Upper lobe of left lung (tissue), 6 donors: ENCODE data around the gene M1AP. TPM values are rescaled to one million over a fixed set of nuclear protein-coding genes. Genes with fewer than 3 reads are reported as not detected.

Source experiments
- ATAC-seq, 2 donors: fragments of 200-7000 bp; cut with Tn5 transposase; one replicate each; pipeline ENCODE4 v1.9.1; 2022; ENCODE audit warnings: mild to moderate bottlenecking in 2 of 2, moderate library complexity in 2 of 2; ENCODE audit not compliant: low FRiP score in 2 of 2
- DNase-seq, 2 donors: peaks; one replicate each; pipeline ENCODE4 v3.0.0-alpha.2; 2019 to 2020
- H3K27ac ChIP-seq, 4 donors: fragments of 200-600 bp; sonication (generic); one replicate each; pipeline ENCODE4 v1.5.1; 2016 to 2019
- H3K27me3 ChIP-seq, 4 donors: fragments of 200-600 bp; sonication (generic); one replicate each; pipeline ENCODE4 v1.5.1; 2017 to 2019
- H3K36me3 ChIP-seq, 4 donors: fragments of 200-600 bp; sonication (generic); one replicate each; pipeline ENCODE4 v1.5.1; 2016 to 2019
- H3K4me1 ChIP-seq, 4 donors: fragments of 200-600 bp; sonication (generic); one replicate each; pipeline ENCODE4 v1.5.1; 2018 to 2019
- H3K4me3 ChIP-seq, 4 donors: fragments of 200-600 bp; sonication (generic); one replicate each; pipeline ENCODE4 v1.5.1; 2017 to 2019; ENCODE audit warnings: mild to moderate bottlenecking in 2 of 4, moderate library complexity in 1 of 4
- H3K9me3 ChIP-seq, 4 donors: fragments of 200-600 bp; sonication (generic); one replicate each; pipeline ENCODE4 v1.5.1; 2018 to 2019
- CTCF ChIP-seq, 6 experiments: fragments of 450-650 bp in 4 of 6; fragments of 200-600 bp in 2 of 6; sonication (generic) in 2 of 6; IDR thresholded peaks; one replicate each; pipeline ENCODE4 v1.5.1; 2016 to 2019; ENCODE audit warnings: antibody characterized with exemption in 6 of 6
- EP300 ChIP-seq, 4 donors: sonication (generic); formaldehyde crosslinking; IDR thresholded peaks; one replicate each; pipeline ENCODE4 v1.5.1; 2017; ENCODE audit warnings: antibody characterized with exemption in 4 of 4, control low read depth in 2 of 4
- POLR2A ChIP-seq, 4 donors: fragments of 450-650 bp; IDR thresholded peaks; one replicate each; pipeline ENCODE4 v1.5.1; 2016 to 2017; ENCODE audit warnings: antibody characterized with exemption in 4 of 4, mild to moderate bottlenecking in 2 of 4
- POLR2AphosphoS5 ChIP-seq, 2 donors: sonication (generic); formaldehyde crosslinking; IDR thresholded peaks; one replicate each; pipeline ENCODE4 v1.5.1; 2017; ENCODE audit warnings: antibody characterized with exemption in 2 of 2
- WGBS, 2 donors: methylation state at CpG; one replicate each; pipeline ENCODE4 v1.1.5; 2017 to 2018; 5-methylcytosine and 5-hydroxymethylcytosine counted together
- total RNA-seq, 6 donors: library from RNA; depleted of rRNA in 4 of 6; stranded (reverse); fragments of >200 nt in 4 of 6; gene quantifications; one replicate each; pipeline versions ENCODE4 v1.1.0 to v1.2.1, GENCODE V29; 2016 to 2021
- donor health status: DM: no; HTN: no; CAD: no; lungs with moderate emphysema.
- donor health status: DM: no; HTN: yes; CAD: no; lungs with severe emphysema.

The M1AP gene
- total RNA-seq, 6 donors from 2014 or later, result 0.91 to 6.3 (median 2.2) TPM; not detected in 2

GRCh38 chr2:74553892-74554819 is 94.0 kb downstream of the M1AP start, which contains the start of the genes DOK1 and LOXL3:
Gene DOK1 (plus strand): TSS chr2:74554720. CDS start chr2:74554755, 35 bp downstream.
Gene LOXL3 (minus strand): TSS chr2:74553942. CDS start chr2:74552634, 1,308 bp downstream.
- Histone ChIP-seq H3K27ac (peak within 1 kb of the TSS; percentile 87 to 89 (median 88)), H3K4me3 (peak within 1 kb of the TSS; percentile 68 to 97 (median 72)), H3K36me3 (peaks cover 0 to 9% (median 7%) of the 10 kb centered on the region in 4 donors), H3K4me1 (peaks cover 18 to 37% (median 21%) of the 10 kb centered on the region in 4 donors), H3K27me3 (no peaks in the 10 kb centered on the region), H3K9me3 (no peaks in the 10 kb centered on the region)
- peak; percentile 92 to 94 for ATAC-seq
- WGBS, 2 donors, result 2% methylated on average over 28 to 48 of the region's 73 CpGs
- peak; percentile 92 to 98 for DNase-seq
- TF ChIP-seq EP300 (IDR thresholded peaks at IDR 0.05), result no peak
- peak in 2 of 4 donors; percentile 40 to 55 for TF ChIP-seq POLR2A (IDR thresholded peaks at IDR 0.05)
- peak in 1 of 6 experiments; percentile 25 for TF ChIP-seq CTCF (IDR thresholded peaks at IDR 0.05)
- peak in 1 of 2 donors; percentile 51 for TF ChIP-seq POLR2AphosphoS5 (IDR thresholded peaks at IDR 0.05)

- 57 to 58% methylated on average over 19 to 26 of the region's 27 CpGs for WGBS, 2 donors
- DNase-seq (peak in 1 of 2 donors; percentile 58), ATAC-seq (no peak)
- H3K9me3 ChIP-seq, result no peaks in the 10 kb centered on the region
- peaks cover 0 to 9% (median 7%) of the 10 kb centered on the region in 4 donors for H3K36me3 ChIP-seq
- H3K4me3 ChIP-seq, result peak overlapping the region in 3 of 4 donors; percentile 70 to 97 (median 73)
- H3K27ac ChIP-seq, result peak overlapping the region in 2 of 4 donors; percentile 88 to 89
- H3K27me3 ChIP-seq, result no peaks in the 10 kb centered on the region
- peaks cover 21 to 47% (median 24%) of the 10 kb centered on the region in 4 donors for H3K4me1 ChIP-seq
- no peak for TF ChIP-seq POLR2A (IDR thresholded peaks at IDR 0.05)
- no peak for TF ChIP-seq EP300 (IDR thresholded peaks at IDR 0.05)
- no peak for TF ChIP-seq CTCF (IDR thresholded peaks at IDR 0.05)
- TF ChIP-seq POLR2AphosphoS5 (IDR thresholded peaks at IDR 0.05), result no peak
Observed at GRCh38 chr2:74552914-74553811, 95.0 kb downstream of the M1AP start.

- ATAC-seq, result no peak
- TF ChIP-seq POLR2A (IDR thresholded peaks at IDR 0.05) (no peak), EP300 (IDR thresholded peaks at IDR 0.05) (no peak), POLR2AphosphoS5 (IDR thresholded peaks at IDR 0.05) (no peak), CTCF (IDR thresholded peaks at IDR 0.05) (no peak)
- H3K27me3 ChIP-seq, result no peaks in the 10 kb centered on the region
- DNase-seq, result peak in 1 of 2 donors; percentile 42
- H3K36me3 ChIP-seq, result peaks cover 0 to 9% (median 7%) of the 10 kb centered on the region in 4 donors
- no peaks in the 10 kb centered on the region for H3K9me3 ChIP-seq
- 77 to 82% methylated on average over 12 to 16 of the region's 21 CpGs for WGBS, 2 donors
- H3K4me1 ChIP-seq, result peaks cover 21 to 47% (median 24%) of the 10 kb centered on the region in 4 donors
- no peak overlapping the region for H3K4me3 ChIP-seq
- H3K27ac ChIP-seq, result no peak overlapping the region
Observed at GRCh38 chr2:74551942-74552913, 95.9 kb downstream of the M1AP start.

- Histone ChIP-seq H3K27ac (no peak overlapping the region), H3K27me3 (no peaks in the 10 kb centered on the region), H3K36me3 (peaks cover 0 to 3% (median 1%) of the 10 kb centered on the region in 4 donors), H3K4me3 (no peak overlapping the region), H3K4me1 (peaks cover 21 to 45% (median 24%) of the 10 kb centered on the region in 4 donors), H3K9me3 (no peaks in the 10 kb centered on the region)
- no peak for DNase-seq
- ATAC-seq, result no peak
- TF ChIP-seq EP300 (IDR thresholded peaks at IDR 0.05), result no peak
- TF ChIP-seq POLR2A (IDR thresholded peaks at IDR 0.05), result no peak
- no peak for TF ChIP-seq CTCF (IDR thresholded peaks at IDR 0.05)
- no peak for TF ChIP-seq POLR2AphosphoS5 (IDR thresholded peaks at IDR 0.05)
Observed at GRCh38 chr2:74551530-74551929, 96.6 kb downstream of the M1AP start.
